Measurements from ENCODE around the gene LCE2D. TPM values are rescaled to one million over a fixed set of nuclear protein-coding genes. Genes with fewer than 3 reads are reported as not detected.

LCE2D gene
- total RNA-seq, 1 experiment from 2014 or later, result not detected

DNA sequence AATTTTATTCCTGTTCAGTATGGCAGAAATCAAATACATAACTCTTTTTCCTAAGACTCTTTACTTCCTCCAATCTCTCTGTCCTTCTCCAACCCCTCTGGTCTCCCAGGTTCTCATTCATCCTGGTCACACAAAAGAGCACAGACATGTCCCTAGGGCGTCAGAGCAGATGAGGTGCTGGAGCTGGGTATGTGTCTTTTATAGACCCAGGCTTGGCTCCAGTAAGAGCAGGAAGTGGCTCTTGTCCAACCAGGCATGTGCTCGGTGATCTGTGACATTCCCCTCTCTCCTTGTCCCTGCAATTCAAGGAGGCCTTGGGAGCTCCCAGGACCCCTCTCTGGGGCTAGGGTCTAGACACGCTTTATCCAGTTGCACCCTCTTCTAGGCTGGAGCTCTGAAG lies 18.0 kb upstream of the LCE2D start:
- intact Hi-C loops (cut with micrococcal nuclease; ENCODE audit: unreplicated experiment), result no loop called here
- DNase-seq, result no peak
- Histone ChIP-seq H3K36me3 (ENCODE audit: control insufficient read depth, insufficient read depth, low read length) (no peaks in the 10 kb centered on the region), H3K4me3 (ENCODE audit: low read depth, low read length) (no peak overlapping the region), H3K4me1 (no peaks in the 10 kb centered on the region), H3K27me3 (replicated peaks; ENCODE audit: control insufficient read depth, insufficient read depth, low read length) (no peaks in the 10 kb centered on the region), H3K9me3 (no peaks in the 10 kb centered on the region)
- no peak overlapping the region for H3K4me3 Mint-ChIP-seq (ENCODE audit: unreplicated experiment)
- H3K4me1 Mint-ChIP-seq (ENCODE audit: low read depth, unreplicated experiment), result no peaks in the 10 kb centered on the region
- H3K27ac Mint-ChIP-seq (ENCODE audit: unreplicated experiment), result no peak overlapping the region
- H3K36me3 Mint-ChIP-seq (ENCODE audit: insufficient read depth, unreplicated experiment), result no peaks in the 10 kb centered on the region
- CTCF ChIA-PET, result no interaction called here
- no peaks in the 10 kb centered on the region for H3K9me3 Mint-ChIP-seq (ENCODE audit: unreplicated experiment)
- peaks cover 7% of the 10 kb centered on the region for H3K27me3 Mint-ChIP-seq (ENCODE audit: insufficient read depth, unreplicated experiment)
- TF ChIP-seq, protein P1, sequence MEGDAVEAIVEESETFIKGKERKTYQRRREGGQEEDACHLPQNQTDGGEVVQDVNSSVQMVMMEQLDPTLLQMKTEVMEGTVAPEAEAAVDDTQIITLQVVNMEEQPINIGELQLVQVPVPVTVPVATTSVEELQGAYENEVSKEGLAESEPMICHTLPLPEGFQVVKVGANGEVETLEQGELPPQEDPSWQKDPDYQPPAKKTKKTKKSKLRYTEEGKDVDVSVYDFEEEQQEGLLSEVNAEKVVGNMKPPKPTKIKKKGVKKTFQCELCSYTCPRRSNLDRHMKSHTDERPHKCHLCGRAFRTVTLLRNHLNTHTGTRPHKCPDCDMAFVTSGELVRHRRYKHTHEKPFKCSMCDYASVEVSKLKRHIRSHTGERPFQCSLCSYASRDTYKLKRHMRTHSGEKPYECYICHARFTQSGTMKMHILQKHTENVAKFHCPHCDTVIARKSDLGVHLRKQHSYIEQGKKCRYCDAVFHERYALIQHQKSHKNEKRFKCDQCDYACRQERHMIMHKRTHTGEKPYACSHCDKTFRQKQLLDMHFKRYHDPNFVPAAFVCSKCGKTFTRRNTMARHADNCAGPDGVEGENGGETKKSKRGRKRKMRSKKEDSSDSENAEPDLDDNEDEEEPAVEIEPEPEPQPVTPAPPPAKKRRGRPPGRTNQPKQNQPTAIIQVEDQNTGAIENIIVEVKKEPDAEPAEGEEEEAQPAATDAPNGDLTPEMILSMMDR (IDR thresholded peaks at IDR 0.05; ENCODE audit: insufficient read depth in 1 of 2, low read depth in 1 of 2, low read length in 1 of 2, severe bottlenecking in 1 of 2, unreplicated experiment in 1 of 2), result no peak
- BruUV-seq (replicated peaks), result no TSS peak
- POLR2A ChIA-PET, result no interaction called here

DNA sequence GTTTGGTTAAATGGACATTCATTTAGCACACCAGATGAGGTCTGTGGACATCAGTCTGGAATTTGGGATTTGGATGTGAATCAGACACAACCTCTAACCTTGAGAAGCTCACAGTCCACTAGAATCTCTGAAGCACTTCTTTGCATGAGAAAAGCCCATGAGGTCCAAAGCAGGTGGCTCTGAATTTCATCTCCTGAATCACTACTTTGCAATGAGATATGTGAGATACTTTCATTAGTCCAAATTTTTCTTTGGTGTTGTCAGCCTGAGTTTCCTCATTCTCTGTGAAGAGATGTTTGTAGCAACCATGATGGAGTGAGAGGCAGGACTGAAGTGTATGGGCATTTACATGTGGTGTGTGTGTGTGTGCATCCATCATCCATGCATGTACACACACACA lies 16.5 kb upstream of the LCE2D start:
- Mint-ChIP-seq H3K27ac (ENCODE audit: unreplicated experiment) (no peak overlapping the region), H3K4me1 (ENCODE audit: low read depth, unreplicated experiment) (no peaks in the 10 kb centered on the region), H3K27me3 (ENCODE audit: insufficient read depth, unreplicated experiment) (peaks cover 5% of the 10 kb centered on the region), H3K4me3 (ENCODE audit: unreplicated experiment) (no peak overlapping the region), H3K9me3 (ENCODE audit: unreplicated experiment) (no peaks in the 10 kb centered on the region), H3K36me3 (ENCODE audit: insufficient read depth, unreplicated experiment) (no peaks in the 10 kb centered on the region)
- BruUV-seq (replicated peaks), result no TSS peak
- Histone ChIP-seq H3K27me3 (replicated peaks; ENCODE audit: control insufficient read depth, insufficient read depth, low read length) (no peaks in the 10 kb centered on the region), H3K4me1 (no peaks in the 10 kb centered on the region), H3K36me3 (ENCODE audit: control insufficient read depth, insufficient read depth, low read length) (no peaks in the 10 kb centered on the region), H3K4me3 (ENCODE audit: low read depth, low read length) (no peak overlapping the region), H3K9me3 (no peaks in the 10 kb centered on the region)
- POLR2A ChIA-PET, result no interaction called here
- no peak for DNase-seq
- TF ChIP-seq, protein P1 (IDR thresholded peaks at IDR 0.05; ENCODE audit: insufficient read depth in 1 of 2, low read depth in 1 of 2, low read length in 1 of 2, severe bottlenecking in 1 of 2, unreplicated experiment in 1 of 2), result no peak
- intact Hi-C loops (cut with micrococcal nuclease; ENCODE audit: unreplicated experiment), result no loop called here
- CTCF ChIA-PET, result no interaction called here

DNA sequence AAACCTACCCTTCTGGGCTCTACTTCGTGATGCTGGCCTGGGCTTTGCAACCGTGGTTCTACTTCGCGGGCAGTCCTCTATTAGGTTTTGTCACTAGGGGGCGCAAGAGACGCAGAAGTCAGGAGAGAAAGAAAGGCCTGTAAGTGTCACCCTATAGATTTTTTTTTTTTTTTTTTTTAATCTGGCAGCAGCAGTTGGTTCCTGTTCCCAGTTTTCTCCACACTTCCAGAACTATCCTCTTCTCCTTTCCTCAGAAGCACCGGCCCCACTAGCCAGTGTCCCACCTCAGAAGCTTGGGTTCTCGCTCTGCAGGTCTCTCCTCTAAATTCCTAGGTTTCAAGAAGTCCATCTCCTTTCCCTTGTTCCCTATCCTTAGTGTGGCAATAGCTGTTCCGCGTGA lies 9.1 kb upstream of the LCE2D start:
- no peaks in the 10 kb centered on the region for H3K9me3 Mint-ChIP-seq (ENCODE audit: unreplicated experiment)
- no peaks in the 10 kb centered on the region for H3K36me3 Mint-ChIP-seq (ENCODE audit: insufficient read depth, unreplicated experiment)
- no peak overlapping the region for H3K4me3 Mint-ChIP-seq (ENCODE audit: unreplicated experiment)
- Histone ChIP-seq H3K27me3 (replicated peaks; ENCODE audit: control insufficient read depth, insufficient read depth, low read length) (no peaks in the 10 kb centered on the region; the same call in none of the 2 replicates), H3K4me1 (no peaks in the 10 kb centered on the region), H3K4me3 (ENCODE audit: low read depth, low read length) (no peak overlapping the region), H3K36me3 (ENCODE audit: control insufficient read depth, insufficient read depth, low read length) (no peaks in the 10 kb centered on the region), H3K9me3 (no peaks in the 10 kb centered on the region)
- no peak overlapping the region for H3K27ac Mint-ChIP-seq (ENCODE audit: unreplicated experiment)
- ChIA-PET POLR2A (interaction anchor here (0.7 kb wide), 1 partner anchor 255 kb away, joined by 9 read pairs; no protein-coding TSS in a partner anchor), CTCF (interaction anchor here (0.6 to 1.1 kb wide), 11 partner anchors 10 to 538 kb away, joined by 3 to 5 read pairs (median 3); no protein-coding TSS in a partner anchor)
- TF ChIP-seq, protein P1 (IDR thresholded peaks at IDR 0.05; ENCODE audit: insufficient read depth in 1 of 2, low read depth in 1 of 2, low read length in 1 of 2, severe bottlenecking in 1 of 2, unreplicated experiment in 1 of 2), result peak; percentile 66 to 91
- no TSS peak for BruUV-seq (replicated peaks)
- peaks cover 12% of the 10 kb centered on the region for H3K27me3 Mint-ChIP-seq (ENCODE audit: insufficient read depth, unreplicated experiment)
- intact Hi-C loops (cut with micrococcal nuclease; ENCODE audit: unreplicated experiment), result loop anchor here (1.0 to 10.0 kb wide), 5 partner anchors 81 to 537 kb away; partner anchors contain the start of gene LCE1F
- no peaks in the 10 kb centered on the region for H3K4me1 Mint-ChIP-seq (ENCODE audit: low read depth, unreplicated experiment)
- DNase-seq, result peak; percentile 72 to 83

All from Caco-2 (cell line).